HG03575 (cell line): ENCODE data around the gene USP10.
"Not testable (repeated sequence)": the region's sequence is repeated elsewhere in the genome, so short reads cannot be mapped to it uniquely, and the experiment has no call there.

Source experiments
- ATAC-seq: cut with Tn5 transposase; IDR thresholded peaks from one replicate; pipeline ENCODE4 v1.9.1; 2021; ENCODE audit not compliant: unreplicated experiment, insufficient number of reproducible peaks, low FRiP score; ENCODE audit errors: extremely low read depth

Gene USP10

DNA sequence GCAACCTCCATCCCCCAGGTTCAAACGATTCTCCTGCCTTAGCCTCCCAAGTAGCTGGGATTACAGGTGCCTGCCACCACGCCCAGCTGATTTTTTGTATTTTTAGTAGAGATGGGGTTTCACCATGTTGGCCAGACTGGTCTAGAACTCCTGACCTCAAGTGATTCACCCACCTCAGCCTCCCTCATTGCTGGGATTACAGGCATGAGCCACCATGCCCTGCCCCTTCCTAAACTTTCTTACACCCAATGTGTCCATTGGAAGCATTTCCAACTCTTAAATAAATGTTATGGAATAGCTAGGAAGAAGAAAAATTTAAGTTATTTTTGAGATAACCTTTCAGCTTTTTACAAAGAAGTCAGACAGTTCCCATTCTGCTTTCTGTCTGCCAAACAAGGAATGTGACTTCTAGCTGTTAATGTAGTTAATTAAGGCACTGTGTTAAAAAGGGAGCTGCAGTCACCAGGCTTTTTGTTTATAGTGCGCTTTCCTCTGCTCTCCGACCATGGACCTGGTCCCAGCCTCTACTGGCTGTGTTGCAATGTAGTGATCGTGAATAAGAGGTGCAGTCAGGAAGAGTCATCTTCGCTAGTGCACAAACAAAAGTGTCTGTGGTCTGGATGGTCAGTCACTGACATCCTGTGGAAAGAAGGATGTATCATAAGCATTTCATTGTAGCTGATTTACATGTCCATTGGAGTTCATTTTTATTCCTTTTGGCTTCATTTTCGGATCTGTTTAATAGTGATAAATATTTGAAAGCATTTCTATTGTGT, 39.7 kb downstream of the USP10 start:
- ATAC-seq: no peak

DNA sequence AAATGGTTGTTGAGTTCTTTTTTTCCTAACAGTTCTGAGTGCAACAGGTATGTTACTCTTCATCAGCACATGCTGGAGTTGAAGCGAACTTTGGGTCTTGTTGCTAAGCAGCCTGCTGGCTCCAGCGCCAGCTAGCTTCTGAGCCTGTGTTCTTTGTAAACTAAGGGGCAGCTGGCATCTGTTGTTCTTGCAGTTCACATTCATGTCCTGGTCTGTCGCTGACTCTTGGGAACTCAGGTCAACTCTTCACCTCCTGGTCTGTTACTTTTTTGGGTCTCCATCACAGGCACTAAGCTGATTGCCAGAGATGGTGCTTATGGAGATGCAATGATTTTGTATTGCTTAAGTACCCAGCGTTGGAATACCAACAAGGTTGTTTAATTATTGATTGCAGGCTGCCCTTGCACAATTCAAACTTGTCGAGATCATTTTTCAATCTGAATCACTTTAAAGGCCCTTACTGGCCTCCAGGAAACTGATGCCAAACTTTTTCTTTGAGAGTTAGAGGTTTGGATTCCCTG, 40.9 kb downstream of the USP10 start:
- no peak for ATAC-seq

DNA sequence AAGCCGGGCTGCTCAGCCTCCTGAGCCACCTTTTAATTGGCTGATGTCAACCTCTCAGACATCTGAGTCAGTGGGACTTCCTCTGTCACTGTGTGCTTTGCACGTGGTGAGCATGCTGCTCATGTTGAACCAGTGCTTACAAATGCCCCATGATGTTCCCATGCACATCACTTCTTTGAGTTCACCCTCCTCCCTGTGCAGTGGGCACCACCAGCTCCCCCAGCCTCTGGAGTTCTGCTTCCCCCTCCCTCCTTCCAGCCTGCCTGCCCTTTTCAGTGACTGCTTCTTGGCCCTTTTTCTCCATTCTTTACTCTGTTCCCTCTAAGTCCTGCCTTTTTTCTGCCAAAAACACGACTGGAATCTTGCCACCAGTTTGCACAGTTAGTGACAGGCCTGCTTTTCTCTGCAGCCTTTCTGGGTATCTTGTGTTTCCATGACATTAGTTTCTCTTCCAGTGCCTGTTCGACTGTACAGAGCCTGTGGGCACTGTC, 41.6 kb downstream of the USP10 start:
- ATAC-seq: no peak

DNA sequence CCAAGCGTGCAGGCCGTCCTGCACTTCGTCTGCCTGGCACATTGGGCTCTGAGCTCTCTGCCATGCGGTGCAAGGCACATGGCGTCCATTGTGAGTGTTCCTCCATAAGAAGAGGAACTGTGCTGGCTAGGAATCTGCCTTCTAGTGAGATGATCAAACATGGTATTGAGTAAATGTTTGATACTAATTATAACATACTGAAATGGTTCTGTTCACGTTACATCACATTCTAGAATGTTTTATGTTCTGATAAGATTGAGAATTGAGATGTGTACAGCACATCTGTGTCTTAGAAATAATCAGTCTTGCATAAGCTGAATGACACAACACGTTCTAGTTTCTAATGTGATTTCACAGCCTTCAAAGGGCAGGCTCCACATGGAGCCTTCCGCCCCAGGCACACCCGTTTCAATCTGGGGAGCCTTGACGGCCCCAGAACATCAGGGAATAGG, 42.9 kb downstream of the USP10 start:
- no peak for ATAC-seq

DNA sequence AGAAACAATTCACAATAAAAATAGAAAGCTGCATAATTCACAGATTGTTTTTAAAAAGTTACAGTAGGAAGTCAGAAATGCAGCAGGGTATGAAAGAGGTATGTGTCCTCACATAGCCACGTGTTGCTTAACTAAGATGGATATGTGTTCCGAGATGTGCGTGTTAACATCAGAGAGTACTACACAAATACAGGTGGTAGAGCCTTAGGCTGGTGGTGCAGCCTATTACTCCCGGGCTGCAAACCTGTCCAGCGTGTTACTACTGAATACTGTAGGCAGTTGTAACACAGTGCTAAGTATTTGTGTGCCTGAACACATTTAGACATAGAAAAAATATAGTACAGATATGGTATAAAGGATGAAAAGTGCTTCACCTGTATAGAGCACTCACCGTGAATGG, 46.4 kb downstream of the USP10 start:
- ATAC-seq: no peak

DNA sequence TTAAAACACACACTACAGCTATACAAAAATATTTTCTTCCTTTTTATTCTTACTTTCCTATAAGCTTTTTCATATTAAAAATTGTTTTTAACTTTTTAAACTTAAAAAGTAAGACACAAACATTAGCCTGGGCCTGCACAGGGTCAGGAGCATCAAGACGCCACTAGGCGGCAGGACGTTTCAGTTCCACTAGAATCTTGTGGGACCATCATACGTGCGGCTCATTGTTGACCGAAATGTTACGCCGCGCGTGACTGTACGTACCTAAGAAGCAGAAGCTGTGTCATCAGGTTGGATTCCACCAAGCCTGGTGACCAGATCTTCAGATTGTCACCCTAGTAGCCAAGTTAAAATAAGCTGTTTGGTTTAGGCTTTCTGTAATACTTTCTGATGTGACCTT, 47.1 kb downstream of the USP10 start:
- no peak for ATAC-seq

DNA sequence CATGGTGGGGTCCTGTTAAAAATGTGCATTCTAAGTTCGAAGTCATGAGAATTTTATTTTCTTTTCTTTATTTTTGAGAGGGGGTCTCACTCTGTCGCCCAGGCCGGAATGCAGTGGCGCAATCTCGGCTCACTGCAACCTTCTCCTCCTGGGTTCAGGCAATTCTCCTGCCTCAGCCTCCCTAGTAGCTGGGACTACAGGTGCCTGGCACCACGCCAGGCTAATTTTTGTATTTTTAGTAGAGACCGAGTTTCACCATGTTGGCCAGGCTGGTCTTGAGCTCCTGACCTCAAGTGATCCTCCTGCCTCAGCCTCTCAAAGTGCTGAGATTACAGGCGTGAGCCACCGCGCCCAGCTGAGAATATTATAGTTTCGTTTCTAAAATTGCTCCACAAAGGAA, 48.4 kb downstream of the USP10 start:
- ATAC-seq: not testable (repeated sequence)

DNA sequence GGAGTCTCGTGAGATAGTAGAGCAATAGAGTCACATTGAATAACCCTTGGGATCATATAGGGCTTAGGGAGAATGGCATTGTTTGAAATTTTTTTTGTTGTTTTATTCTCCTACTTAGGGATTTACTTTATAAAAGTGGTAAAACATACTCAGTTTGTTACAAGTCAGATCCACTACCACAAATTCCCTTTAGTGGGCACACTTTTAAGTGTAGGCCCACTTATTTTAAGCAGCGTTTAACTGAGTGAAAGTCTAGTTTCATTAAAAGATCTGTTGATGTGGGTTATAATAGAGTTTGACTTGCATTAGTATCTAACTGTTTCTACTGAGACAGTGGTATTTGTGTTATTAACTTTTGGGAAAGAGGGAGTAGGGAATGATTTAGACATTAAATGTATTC, 49.3 kb downstream of the USP10 start:
- no peak for ATAC-seq

DNA sequence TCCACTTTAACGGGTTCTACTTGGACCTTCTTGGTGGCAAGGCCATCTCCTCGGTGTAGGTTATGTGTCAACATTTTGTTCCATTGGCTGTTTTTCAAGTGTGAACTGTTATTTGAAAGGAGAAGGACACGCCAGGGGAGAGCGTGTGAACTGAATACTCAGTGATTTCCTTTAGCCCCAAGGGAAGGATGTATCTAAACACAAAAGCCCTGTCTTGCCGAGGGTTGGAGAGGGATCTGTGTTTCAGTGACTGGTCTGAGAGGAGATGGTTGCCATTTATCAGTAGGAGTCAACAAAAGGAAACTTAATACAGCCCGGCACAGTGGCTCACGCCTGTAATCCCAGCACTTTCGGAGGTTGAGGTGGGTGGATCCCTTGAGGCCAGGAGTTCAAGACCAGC, 50.0 kb downstream of the USP10 start:
- ATAC-seq: no peak

DNA sequence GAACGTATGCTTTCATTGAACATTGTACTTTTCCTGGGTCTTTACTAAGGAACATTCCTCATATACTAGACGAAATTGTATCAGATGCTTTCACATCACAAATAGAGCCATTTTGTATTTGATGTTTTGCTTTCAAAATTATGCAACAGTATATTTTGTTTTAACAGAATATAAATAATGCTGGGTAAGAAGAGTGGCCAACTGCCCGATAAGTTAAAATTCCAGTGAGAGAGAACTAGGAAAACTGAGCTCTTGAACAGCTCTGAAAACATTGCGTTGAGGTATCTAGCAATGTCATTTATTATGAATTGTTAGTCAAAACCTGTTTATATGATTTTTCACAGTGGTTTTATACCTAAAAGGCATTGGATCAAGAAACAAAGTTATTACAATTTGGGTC, 50.8 kb downstream of the USP10 start:
- no peak for ATAC-seq

DNA sequence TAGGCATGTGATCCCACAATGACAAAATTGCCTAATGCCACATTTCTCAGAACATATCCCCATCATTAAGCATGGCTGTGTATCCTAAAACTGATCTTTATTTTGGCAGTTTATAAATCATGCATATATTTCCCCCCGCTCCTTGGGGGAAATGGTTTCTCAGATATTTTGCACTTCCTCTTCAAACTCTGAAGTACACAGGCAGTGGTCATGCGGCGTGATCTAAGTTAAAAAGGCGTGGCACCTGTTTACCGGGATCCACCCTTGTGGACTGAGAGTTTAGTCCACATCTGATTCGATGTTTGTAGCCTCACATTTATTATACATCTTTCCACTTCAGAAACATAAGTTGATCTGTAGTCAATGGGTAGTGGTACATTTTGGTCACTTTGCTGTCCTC, 51.4 kb downstream of the USP10 start:
- ATAC-seq: no peak

DNA sequence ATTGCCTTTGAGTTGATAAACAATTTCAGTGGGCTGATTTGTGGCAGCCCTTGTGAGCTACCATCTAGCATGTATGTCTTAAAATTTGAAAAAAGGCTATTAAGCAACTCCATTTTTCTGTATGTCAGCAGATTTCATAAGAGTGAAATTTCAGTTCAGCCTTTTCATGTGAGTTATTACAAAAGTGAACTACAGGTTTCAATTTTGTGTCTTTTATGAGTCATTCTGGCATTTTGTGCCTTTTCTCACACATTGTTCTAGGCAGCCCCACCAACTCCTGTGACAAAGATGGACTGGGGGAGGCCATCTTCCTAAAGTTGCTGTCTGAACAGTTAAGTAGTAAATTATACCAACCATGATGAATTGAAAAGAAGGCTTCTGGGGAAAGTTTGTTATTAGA, 52.1 kb downstream of the USP10 start:
- ATAC-seq: no peak

DNA sequence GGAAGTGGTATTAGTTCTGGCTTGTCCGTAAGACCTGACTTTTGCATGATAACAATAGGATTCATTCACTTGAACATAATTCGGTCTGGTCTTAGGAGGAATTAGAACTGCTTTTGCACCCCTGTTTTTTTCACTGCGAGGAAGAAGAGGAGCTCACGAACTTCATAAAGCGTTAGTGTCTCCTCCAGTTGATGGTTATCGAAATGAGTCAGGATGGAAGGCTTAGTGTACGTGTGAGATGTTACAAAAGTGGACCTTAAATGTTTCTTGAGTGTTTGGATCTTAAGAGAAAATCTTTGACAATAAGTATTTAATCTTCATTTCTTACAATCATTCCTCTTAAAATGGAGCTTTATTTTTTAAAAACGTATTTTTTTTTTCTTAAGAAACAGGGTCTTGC, 52.8 kb downstream of the USP10 start:
- no peak for ATAC-seq

DNA sequence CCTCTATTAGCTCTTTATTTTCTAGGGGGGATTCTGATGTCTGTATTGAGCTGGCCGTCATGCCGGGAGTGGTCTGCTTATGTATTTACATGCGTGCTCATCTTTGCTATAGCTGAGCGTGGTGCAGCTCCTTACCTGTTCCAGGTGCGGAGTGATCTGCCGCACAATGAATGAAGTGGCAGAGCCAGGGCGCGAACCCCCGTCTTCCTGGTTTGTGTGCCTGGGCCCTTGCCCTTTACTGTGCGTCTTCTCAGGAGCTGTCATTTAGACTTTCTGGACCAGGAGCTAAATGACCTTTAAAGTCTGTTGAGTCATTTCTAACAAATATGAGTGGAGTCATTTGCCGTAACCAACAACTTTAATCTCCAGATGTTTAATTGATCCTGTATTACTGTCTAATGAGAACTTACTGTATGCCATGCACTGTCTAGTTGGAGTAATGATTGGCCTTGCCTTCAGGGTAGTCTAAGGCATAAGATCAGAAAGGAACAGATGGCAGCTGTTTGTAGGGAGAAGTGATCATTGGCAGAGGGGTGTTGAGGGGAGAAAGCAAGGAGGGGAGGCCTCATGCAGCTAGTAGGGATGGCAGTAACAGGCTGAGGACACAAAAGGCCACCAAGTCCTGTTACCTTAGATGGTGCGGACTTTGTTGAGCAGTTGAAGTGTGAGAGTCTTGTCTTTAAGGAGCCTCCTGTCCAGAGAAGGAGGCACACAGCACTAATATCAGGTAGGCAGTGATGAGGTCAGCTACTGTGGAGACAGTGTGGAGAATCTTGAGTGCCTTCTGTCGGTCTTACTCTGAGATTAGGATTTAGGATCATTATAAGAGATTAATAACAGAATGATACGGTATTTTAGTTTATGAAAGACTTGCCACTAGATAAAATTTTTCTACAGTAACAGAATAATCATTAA, 53.9 kb downstream of the USP10 start:
- ATAC-seq: no peak

DNA sequence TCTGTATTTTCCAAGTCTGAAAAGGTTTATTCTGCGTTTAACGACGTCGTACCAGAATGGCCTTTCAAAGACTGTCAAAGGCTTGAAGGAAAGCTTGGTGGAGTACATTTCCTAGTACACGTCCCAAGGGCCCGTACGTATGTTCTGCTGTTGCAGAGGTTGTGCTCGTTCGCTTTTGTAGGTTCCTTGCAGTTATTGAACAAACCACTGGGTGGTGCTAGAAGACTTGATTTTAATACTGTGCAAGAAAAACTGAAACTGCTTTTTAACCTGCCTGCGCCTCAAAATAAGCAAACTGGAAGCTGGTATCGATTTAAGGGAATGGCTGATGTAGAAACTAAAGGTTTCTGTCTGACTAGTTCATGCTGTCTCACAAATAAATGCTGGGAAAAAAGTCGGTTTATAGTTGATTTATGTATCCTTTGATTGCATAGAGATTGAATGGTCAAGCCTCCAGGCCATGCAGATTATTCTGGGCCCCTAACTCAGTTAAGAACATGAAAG, 54.6 kb downstream of the USP10 start:
- no peak for ATAC-seq

DNA sequence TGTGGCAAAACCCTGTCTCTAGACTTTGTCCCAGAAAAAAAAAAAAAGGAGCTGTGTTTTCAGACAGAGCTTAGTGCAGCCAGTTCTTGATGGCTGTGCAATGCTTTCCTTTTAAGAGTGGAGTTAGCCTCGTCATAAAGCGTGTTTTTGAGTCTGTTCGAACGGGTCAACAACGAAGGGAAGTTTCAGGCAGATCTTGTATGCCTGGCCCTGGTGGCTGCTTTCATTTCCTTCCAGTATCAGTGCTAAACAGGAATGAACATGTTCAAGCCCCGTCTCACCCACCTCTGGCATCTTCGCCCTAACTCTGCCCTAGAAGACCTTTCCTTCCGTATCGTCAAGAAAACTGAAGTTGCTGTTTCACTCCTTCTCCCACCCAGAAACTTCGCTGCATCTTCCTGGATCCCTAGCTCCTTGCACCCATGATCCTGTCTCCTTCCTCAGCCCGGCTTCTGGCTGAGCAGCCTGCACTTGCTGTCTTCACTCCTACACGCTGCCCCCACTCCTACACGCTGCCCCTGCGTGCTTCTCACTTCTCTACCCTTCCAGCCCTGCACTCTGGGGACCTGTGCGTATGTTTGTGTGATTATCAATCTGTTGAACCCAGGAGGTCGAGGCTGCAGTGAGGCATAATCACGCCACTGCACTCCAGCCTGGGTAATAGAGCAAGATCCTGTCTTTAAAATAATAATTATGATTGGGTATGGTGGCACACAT, 55.3 kb downstream of the USP10 start:
- ATAC-seq: no peak

DNA sequence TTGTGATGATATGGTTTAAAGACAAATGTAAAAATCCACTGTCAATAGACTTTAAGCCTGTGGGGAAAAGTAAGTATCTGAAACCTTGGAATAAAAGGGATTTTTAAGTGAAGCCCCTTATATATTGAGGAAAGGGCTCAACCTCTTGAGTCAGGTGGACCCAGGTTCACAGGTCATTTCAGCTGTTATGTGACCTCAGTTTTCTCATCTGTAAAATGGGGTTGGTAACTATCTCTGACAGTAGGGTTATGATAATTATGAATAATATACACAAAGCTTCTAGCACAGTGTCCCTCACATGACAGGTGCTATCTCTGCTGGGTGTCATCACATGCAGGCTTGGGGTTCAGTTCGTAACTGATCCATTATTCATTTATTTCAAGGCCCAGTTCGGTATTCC, 57.0 kb downstream of the USP10 start:
- ATAC-seq: no peak

DNA sequence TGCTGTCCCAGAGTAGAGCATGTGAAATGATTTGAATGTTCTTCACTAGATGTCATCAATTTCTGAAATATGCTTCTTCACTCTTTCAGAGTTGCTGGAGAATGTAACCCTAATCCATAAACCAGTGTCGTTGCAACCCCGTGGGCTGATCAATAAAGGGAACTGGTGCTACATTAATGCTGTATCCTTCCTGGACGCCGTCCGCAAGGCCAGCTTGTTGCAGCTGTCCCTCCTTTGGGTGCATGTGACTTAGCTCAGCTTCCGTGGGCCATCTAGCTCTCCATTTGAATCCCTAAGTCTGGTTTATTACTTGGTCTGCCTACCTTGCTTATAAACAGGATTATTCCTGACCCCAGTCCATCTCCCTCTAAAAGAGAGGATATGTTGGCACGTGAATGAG, 58.8 kb downstream of the USP10 start:
- no peak for ATAC-seq

DNA sequence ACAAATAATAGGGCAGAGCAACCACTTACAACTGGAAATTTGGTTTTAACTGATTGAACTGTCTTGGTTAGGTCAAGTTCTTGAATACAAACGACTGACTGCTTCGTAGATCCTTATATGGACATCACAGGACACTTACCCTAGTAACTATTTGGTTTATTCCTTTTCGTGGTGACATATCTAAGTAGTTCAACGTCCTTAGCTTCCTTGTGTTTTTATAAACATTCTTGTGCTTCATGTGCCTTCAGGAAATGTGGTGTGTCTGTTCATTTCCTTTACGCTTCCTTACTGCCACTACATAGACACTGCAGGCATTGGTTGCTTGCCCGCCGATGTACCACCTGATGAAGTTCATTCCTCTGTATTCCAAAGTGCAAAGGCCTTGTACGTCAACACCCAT, 59.3 kb downstream of the USP10 start:
- ATAC-seq: no peak
